ENCODE data around the gene MAD1L1.

MAD1L1 gene

DNA sequence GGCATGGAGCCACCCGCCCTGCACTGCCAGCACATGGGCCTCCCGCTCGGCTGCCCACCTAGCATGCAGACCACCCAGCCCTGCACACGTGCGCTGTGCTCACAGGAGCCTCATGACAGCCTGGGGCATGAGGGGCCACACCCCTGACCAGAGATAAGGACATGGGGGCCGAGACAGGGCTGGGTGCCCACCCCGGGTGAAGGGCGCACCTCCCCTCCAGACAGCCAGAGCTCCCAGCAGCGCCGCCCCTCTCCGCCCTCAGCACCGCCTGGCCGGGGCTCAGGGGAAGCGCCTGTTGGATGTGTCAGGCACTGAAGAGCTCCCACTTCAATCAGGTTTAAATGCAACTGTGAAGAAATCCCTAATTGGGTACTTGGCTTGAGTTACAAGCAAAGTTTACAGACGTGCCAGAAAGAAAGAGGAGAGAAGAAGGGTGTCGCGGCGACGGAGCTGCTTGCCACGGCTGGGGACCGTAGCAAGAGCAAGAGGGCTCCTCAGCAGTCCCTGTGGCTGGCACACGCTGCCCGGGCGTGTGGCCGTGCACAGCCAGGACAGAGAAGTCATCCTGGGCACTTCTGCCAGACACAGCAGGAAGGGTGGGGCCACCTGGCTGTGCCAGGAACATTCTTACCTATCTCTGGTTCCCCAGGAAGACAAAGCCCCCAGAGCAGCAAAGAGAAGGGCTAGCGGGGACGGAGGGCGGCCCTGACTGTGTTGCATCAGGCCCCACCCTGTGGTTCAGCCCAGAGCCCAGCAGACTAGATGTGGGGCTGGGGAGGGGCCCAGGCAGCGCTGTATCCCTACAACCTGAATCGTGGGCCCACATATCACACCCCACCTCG lies 315.3 kb downstream of the MAD1L1 start:
- DNase-seq = no peak

DNA sequence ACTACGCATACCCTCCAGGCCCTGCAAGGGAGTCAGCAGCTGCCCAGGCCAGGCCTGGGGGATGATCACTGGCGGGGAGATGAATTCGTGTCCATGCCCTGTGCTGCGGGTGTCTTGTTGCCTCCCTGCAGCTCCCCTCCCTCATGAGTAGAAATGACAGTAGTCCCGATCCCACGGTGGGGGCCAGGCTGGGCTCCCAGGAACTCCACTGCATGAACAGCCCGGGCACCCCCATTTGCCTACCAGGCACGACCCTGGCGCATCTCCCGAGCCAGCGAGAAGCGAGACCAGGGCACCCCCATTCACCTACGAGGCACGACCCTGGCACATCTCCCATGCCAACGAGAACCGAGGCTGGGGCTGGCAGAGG lies 316.2 kb downstream of the MAD1L1 start:
- no peak for DNase-seq

DNA sequence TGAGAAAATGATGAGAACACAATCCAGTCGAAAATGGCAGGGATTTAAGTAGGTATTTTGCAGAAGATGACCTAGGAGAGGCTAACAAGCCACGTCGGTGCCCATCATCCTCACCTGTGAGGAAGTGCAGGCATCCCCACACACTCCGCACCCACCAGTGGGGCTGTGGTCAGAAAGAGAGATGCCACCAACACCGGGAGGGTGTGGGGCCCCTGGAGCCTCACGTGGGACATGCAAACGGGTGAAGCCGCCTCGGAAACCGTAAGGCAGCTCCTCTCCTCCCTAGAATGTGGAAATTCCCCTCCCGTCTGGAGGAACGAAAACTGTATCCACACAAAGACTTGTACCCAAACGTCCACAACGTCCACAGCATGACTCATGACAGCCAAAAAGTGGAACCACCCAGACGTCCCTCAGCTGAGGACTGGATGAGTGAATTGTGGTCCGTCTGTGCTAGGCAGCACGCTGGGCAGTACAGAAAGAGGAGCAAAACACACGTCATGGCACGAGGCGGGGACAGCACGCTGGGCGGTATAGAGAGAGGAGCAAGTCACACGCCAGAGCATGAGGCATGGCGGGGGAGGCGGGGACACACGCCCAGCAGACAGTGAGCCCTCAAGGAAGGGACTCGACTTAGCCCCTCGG lies 316.7 kb downstream of the MAD1L1 start:
- no peak for DNase-seq

DNA sequence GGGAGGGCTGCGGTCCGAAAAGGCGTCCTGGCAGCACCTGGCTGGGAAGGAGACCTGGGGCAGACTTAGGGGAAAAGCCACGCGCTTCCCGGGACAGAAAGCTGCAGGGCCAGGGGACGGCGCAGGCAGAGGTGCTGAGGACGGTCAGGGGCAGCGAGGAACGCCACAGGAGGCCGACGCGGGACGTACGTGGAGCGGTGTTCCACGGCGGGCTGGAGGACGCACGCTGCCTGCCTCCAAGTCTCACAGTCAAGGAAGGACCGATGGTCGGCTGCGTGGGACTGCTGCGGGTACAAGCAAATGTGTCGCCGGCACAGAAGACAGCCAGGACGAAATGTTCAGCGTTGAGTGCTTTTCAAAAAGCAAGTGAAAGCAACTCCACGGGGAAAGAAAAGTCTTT lies 317.4 kb downstream of the MAD1L1 start:
- no peak for DNase-seq

DNA sequence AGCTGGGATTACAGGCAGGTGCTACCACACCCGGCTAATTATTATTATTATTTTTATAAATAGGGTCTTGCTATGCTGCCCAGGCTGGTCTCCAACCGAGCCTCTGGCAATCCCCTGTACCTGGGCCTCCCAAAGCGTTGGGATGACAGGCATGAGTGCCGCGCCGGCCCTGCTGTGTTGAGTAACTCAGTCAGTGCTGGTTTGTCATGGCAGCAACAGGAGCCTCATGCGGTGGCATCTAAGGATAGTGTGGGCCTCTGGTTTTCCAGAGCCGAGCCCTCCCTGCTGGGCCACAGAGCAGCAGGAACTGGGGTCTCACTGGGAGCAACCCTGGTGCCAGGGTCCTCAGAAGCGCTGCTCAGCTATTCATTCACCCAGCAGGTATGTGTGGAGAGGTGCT lies 318.0 kb downstream of the MAD1L1 start:
- DNase-seq = no peak

DNA sequence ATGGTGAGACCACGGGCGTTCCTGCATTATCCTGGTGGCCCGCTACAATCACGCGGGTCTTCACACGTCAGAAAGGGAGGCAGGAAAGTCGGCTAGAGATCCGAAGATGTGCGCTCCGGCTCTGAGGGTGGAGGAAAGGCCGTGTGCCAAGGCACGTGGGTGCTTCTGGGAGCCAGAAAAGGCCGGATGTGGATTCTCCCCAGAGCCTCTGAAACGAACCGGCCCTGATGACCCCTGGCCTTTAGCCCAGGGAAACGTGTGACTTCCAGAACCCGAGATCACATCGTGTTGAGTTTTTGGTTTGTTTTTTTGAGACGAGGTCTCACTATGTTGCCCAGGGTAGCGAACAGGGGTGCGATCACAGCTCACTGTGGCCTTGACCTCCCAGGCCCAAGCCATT lies 318.4 kb downstream of the MAD1L1 start:
- no peak for DNase-seq

DNA sequence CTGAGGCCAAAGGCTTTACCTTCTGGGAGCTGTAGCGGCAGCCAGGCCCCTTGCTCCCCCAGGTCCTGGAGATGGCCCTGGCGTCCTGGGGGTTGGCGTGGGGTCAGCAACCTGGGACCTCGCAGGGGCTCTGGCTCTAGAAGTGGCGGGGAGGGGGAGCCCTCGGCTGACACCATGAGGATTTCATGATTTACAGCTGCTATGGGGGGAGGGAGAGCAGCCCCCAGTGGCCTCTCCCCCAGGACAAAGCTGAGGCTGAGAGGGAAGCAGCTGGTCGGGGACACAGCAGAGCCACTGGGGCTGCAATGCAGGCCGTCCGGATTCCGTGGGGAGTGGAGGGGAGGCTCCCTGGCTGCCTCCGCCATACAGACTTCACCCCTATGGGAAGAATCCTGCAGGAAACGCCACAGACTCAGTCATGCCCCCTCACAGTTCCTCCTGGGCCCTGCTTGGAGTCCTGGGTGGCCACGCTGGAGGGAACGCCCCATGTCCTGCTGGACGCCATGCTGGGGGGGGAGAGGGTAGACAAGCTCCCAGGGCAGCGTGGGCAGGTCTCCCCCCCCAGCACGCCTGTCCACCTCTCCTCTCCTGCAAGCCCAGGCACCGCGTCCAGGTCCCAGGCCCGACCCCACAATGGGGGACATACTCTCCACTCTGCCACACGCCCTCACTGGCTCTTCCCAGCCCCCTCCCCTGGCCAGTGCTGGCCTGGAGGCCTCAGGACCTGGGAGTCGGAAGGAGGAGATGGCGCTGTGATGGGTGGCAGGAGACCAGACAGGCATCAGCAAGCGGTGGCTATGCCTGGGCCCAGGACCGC lies 319.1 kb downstream of the MAD1L1 start:
- DNase-seq = no peak

DNA sequence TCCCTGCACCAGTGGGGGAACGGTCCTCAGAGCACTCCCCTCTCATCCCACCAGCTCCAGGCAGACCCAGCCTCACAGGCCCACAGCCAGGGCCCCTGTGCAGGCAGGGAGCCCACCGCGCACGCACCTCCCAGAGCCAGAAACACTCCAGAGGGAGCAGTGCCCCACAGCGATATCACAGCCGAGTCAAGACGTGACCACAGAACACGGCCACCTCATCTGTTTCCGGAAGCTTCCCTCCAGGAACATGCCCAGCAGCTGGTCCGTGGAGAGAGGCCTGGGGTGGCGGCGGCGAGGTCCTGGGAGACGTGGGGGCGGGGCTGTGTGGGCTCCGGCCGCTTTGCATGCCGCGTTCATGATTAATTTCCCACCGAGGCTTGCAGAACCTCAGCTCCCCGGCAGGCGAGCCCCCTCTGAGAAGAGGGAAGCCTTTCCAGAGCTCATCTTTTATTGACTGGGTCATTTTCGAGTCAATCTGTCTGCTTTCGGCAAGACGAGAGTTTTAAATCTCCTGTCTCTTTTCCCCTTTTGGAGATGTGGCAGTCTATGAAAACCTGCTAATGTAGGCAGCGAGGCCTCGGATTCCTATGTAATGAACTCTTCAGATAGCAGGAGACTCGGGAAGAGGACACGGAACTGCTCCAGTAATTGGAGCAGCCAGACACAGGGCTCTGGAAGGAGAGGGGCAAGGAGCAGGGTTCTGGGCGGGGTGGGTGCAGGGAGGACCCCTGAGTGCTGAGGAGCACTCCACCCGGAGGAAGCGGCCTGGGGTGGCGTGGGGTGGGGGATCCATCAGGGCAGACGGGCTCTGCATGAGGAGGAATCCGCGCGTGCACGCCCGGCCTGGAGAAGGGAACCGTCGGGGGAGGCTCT lies 319.9 kb downstream of the MAD1L1 start:
- DNase-seq = no peak

DNA sequence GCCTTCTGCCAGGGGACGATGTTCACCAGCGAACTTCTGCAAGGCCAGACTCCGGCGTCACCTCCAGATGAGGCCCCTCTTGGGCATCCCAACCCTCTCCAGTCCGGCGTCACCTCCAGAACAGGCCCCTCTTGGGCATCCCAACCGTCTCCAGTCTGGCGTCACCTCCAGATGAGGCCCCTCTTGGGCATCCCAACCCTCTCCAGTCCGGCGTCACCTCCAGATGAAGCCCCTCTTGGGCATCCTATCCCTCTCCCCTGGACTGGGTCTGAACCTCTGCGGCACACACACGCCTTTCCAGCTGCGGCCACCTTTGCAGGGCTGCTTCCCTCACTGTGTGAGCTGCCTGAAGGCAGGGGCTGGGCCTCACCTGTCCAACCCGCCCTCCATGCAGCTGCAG lies 321.2 kb downstream of the MAD1L1 start:
- DNase-seq = no peak

DNA sequence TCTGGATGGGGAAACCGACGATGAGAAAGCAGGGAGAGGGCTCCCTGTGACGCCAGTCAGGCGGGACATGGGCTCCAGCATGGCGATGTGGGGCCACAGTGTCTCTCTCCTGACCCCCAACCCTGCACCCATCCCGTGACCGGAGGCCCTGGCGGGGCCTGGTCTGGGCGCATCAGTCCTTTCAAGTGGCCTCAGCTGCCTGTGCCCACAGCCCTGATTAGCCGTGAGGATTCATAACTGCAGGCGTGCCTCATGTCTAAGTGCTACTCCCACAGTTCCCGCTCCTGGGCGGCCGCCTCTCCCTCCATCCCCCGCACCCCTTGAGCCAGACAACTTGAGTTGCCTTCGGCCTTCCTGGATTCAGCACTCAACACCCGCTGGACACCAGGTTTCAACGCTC lies 321.9 kb downstream of the MAD1L1 start:
- DNase-seq = no peak

DNA sequence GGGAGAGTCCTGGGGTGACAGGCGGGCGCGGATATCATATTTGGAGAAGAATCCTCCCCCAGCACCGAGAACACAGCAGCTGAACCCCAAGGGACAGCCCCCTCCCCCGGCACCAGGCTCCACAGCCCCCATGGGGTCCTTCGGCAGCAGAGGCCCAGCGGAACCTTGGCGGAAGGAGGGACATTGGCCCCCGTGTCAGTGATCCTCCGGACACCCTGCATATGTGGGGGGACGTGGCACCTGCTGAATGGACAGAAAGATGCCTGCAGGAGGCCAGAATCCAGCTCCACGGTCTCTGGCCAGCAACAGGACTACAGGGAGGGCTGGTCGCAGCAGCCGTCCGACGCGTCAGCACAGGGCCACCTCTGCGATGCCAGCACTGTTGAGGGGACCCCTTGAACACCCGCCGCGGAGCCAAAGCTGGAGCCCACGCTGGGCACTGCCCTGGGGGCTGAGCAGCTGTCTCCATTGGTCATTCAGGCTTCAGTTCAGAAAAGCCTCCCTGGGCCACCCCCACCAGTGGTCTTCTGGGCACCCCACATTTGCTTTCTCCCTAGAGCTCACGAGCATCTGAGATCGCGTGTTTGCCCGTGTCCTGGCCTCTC lies 322.6 kb downstream of the MAD1L1 start:
- no peak for DNase-seq

DNA sequence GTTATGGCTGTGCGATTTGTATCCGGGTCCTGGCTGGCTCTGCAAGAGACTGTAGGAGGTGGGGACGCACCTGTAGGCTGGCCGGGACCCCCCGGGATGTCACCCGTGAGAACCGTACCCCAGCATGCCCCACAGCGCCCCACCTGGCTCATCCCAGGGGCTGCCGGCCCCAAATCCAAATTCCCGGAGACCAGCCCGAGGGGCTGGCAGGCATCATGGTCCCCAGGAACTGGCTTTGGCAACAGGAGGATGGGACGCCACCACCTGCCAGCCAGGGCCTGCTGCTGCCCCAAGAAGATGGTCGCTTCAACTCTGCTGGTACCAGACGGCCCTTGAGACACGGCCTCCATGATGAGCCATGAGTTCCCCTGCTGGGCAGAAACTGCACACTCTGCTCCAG lies 323.3 kb downstream of the MAD1L1 start:
- no peak for DNase-seq

DNA sequence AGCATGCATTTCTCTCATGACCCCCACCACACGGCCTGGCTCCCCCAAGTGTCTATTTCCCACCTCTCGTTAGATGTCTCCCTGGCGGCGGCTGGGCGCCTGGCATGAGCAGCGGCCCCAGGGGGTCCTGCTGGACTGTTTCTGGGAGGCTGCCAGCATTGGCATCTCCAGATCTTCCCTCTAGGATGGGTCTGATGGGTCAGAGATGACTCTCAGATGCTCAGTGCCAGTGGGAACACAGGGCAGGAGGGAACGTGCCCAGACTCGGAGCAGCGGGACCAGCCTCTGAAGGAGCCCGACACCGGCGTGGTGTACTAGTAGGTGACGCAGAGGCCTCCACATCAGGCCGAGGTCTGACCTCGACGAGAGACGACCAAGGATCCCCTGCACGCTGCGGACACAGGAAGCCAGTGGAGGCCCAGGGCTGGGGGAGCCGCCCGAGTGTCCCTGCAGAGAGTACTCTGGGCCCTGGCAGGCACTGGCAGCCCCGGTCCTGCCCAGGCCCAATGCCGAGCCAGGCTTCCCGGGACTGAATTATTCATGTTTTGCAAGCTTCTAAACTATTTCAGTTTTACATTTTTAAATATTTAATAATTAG lies 323.8 kb downstream of the MAD1L1 start:
- DNase-seq = no peak

DNA sequence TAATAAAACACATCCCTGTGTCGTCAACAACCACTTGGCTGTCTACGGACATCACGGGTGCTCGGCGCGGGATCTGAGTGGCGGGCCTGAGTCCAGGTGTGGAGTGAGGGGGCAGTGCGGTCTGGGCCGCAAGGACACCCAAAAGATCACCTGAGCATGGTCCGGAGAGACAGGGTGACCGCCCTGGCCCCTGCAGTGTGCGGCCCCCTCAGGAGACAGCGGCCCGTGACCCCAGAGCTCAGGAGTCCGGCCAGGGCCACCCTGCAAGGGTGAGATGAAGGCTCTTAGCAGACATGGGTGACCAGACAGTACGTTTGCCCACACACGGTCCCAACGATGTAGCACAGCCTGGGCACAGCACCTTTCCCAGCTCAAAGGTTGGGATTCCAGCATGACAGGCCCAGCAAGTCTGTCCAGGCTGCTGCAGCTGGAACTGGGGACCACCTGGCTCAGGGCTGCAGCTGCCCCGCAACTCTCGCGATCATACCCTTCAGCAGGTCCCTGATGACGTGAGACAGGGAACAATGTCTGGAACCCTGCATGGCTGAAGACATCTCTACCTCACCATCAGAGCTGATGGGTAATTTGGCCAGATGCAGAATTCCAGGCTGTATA lies 324.9 kb downstream of the MAD1L1 start:
- no peak for DNase-seq

DNA sequence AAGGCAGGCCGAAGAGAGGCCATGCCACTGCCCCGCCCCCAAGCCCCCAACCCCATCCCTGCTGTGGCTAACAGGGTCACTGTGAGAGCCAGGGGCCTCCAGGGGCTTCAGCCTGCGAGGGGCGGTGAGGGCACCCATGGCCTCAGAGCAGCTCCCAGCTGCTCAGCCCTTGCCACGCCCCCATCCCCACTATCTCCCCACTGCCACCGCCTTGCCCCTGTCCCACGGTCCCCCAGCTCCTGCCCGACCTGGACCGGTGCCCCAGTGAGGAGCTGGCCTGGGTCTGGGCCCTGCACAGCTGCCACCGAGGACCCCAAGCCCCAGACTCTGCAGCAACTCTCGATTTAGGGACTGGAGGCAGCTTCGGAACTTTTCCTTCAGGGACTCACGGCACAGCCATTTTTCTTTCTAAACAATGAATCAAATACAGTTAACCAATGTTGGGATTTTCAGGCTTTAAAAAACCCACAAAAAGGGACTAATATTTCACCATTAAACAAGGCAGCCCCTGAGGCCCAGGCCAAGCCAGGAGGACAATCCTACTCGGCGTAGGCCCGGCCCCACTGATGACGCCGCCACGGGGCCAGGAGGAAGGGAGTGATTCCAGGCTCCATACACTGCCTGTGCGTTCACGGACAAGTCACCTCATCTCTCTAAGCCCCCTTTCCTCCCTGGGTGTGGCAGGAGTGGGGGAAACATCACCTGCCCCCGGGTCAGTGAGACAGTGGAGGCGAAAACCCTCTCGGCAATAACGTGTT lies 325.6 kb downstream of the MAD1L1 start:
- no peak for DNase-seq

DNA sequence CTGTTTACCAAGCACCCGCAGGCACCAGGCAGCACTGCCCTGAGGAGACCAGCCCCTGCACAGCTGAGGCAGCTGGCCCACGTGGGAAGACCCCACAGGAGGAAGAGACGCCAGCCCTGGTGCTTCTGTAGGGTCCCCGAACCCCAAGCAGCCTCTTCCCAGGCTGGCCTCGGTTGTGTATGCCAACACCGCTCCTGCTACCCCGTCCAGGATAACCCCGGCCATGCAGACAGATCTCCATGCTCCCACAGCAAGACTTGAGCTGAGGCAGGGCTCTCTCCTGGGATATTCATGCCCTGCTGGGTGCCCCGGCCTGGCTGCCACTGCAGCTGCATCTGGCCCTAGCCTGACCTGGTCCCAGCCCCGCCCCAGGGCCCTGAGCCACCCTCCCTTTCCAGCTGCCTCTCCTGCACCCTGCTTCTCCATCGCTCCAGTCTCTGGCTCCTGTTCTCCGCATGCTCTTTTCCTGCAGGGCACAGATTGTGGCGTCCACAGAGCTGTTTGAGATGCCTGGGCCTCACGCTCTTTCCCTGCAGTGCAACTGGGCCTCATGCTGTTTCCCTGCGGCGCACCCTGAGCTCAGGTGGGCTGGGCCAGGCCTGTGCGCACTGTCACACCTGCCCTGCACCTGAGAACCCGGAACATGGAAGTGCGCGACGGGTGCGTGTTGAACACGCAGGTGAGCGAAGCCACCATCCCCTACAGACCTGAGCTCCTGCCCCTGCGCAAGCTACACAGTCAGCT lies 326.5 kb downstream of the MAD1L1 start:
- no peak for DNase-seq

DNA sequence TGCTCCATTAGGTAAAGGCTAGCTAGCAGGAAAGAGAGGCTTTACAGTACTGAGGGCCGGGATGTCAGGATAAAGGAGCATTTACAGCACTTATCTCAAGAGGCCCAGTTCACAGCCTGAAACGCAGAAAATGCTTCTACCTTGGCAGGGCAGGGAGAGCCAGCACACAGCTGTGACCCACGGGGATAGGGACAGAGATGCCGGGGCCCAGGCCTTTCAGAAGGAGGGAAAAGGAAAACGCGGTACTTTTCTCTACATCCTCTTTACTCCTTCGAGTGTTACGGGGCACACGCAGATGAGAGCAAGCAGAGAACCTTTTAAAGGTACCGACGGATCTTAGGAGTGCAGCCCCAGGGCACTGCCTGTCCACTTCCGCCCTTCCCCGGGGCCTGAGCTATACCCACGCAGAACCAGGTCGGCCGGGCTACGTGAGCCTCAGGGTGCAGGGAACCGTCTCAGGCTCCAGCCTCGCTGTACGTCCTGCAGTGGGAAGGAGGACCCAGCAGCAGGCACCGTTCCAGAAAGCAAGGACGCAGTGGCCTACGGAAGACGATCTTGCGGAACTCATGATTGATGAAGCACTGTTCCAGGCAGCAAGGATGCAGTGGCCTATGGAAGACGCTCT lies 330.4 kb downstream of the MAD1L1 start:
- no peak for DNase-seq

DNA sequence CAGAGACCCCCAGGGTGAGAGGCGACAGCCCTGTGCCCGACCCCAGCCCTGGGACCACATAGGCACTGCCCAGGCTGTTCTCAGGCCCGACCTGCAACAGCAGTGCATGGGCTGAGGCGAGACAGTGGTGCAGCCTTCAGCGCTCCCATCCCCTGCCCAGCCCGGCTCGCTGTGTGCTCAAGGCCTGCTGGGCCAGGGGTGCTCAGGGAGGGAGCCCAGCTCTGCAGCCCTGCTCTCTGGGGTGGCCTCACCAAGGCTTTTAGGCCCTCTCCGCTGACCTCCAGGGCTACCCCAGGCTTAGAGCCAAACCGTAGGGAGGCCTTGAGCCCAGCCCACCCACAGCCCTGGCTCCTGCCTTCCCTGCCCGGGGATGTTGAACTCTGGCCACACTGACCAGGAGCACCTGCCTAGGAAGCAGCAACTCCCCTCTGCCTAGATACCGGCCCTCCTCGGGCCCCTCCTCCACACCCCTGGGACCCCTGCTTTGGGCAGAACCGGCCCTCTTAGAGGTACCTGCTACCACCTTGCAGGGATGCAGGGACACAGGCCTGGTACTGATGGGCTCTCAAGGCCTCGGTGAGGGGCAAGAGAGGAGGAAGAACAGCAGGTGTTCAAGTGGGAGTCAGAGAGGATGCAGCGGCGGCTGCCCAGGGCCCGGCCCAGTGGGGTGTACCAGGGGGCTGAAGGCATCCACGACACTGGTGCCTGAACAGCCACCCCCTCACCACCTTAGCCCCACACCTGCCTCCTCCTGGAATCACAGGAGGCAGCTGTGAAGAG lies 331.1 kb downstream of the MAD1L1 start:
- DNase-seq = no peak

DNA sequence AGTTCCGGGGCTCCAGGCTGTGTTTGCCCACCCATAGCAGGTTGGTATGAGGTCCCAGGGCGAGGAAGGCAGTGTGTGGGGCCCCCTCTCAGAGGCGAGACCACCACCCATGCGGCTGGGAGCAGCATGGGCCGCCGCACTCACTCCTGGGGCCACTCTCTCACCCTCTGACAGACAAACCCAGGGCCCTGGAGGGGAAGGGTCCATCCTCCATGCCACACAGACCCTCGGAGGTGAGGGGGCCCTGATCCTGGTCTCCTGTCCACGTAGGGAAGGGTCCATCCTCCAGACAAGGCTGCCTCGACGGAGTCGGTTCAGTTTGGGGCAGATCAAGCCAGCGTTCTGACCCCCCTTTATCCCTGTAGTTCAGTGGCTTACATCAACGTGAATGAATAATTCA lies 331.9 kb downstream of the MAD1L1 start:
- DNase-seq = no peak

All from effector CD8-positive, alpha-beta T cell (primary cell).